Measurements from ENCODE around the gene PRKAG2. TPM values are rescaled to one million over a fixed set of nuclear protein-coding genes. Genes with fewer than 3 reads are reported as not detected.

The PRKAG2 gene
- total RNA-seq, 1 donor from 2014 or later, result 20.6 TPM

- H3K4me1 Mint-ChIP-seq (ENCODE audit: low read depth), result no peaks in the 10 kb centered on the region
- no peaks in the 10 kb centered on the region for H3K36me3 Mint-ChIP-seq (ENCODE audit: insufficient read depth)
- no peaks in the 10 kb centered on the region for H3K9me3 Mint-ChIP-seq (ENCODE audit: low read depth)
- H3K27ac Mint-ChIP-seq, result no peak overlapping the region
- H3K27me3 Mint-ChIP-seq, result peaks cover 18% of the 10 kb centered on the region
- no peak for DNase-seq (ENCODE audit: low spot score, unreplicated experiment)
- TF ChIP-seq, protein P1, sequence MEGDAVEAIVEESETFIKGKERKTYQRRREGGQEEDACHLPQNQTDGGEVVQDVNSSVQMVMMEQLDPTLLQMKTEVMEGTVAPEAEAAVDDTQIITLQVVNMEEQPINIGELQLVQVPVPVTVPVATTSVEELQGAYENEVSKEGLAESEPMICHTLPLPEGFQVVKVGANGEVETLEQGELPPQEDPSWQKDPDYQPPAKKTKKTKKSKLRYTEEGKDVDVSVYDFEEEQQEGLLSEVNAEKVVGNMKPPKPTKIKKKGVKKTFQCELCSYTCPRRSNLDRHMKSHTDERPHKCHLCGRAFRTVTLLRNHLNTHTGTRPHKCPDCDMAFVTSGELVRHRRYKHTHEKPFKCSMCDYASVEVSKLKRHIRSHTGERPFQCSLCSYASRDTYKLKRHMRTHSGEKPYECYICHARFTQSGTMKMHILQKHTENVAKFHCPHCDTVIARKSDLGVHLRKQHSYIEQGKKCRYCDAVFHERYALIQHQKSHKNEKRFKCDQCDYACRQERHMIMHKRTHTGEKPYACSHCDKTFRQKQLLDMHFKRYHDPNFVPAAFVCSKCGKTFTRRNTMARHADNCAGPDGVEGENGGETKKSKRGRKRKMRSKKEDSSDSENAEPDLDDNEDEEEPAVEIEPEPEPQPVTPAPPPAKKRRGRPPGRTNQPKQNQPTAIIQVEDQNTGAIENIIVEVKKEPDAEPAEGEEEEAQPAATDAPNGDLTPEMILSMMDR (IDR thresholded peaks at IDR 0.05; ENCODE audit: unreplicated experiment), result no peak
- no peak overlapping the region for H3K4me3 Mint-ChIP-seq (ENCODE audit: low read depth)
These were observed 18.5 kb downstream of the PRKAG2 start for GRCh38 chr7:151858456-151858855.

- TF ChIP-seq, protein P1 (IDR thresholded peaks at IDR 0.05; ENCODE audit: unreplicated experiment), result no peak
- H3K9me3 Mint-ChIP-seq (ENCODE audit: low read depth), result no peaks in the 10 kb centered on the region
- H3K36me3 Mint-ChIP-seq (ENCODE audit: insufficient read depth), result no peaks in the 10 kb centered on the region
- H3K27ac Mint-ChIP-seq, result no peak overlapping the region
- H3K4me1 Mint-ChIP-seq (ENCODE audit: low read depth), result peaks cover under 1% of the 10 kb centered on the region
- H3K4me3 Mint-ChIP-seq (ENCODE audit: low read depth), result no peak overlapping the region
- H3K27me3 Mint-ChIP-seq, result peaks cover 20% of the 10 kb centered on the region
- DNase-seq (ENCODE audit: low spot score, unreplicated experiment), result no peak
These were observed 19.0 kb downstream of the PRKAG2 start for GRCh38 chr7:151857866-151858450.

DNA sequence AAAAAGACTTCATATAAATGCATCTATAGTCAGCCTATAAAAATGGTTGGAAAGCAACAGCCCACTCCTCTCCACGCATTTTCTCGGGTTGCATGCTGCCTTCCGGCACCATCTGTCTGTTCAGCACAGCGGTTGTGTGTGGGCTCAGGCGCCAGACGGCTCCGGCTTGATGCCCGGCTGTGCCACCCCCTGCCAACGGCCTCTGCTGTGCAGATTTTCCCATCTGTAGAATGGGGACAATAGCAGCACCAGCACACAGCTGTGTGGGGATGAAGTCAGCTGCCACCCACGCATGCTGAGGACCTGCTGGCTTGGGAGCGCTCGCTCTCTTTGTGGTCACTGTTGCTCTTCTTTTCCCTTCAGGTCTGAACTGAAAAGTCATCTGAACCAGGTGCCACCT is 19.5 kb downstream of the PRKAG2 start:
- H3K27me3 Mint-ChIP-seq, result peaks cover 23% of the 10 kb centered on the region
- TF ChIP-seq, protein P1 (IDR thresholded peaks at IDR 0.05; ENCODE audit: unreplicated experiment), result no peak
- no peak for DNase-seq (ENCODE audit: low spot score, unreplicated experiment)
- H3K4me1 Mint-ChIP-seq (ENCODE audit: low read depth), result peaks cover 4% of the 10 kb centered on the region
- H3K4me3 Mint-ChIP-seq (ENCODE audit: low read depth), result no peak overlapping the region
- no peak overlapping the region for H3K27ac Mint-ChIP-seq
- H3K36me3 Mint-ChIP-seq (ENCODE audit: insufficient read depth), result no peaks in the 10 kb centered on the region
- H3K9me3 Mint-ChIP-seq (ENCODE audit: low read depth), result no peaks in the 10 kb centered on the region

DNA sequence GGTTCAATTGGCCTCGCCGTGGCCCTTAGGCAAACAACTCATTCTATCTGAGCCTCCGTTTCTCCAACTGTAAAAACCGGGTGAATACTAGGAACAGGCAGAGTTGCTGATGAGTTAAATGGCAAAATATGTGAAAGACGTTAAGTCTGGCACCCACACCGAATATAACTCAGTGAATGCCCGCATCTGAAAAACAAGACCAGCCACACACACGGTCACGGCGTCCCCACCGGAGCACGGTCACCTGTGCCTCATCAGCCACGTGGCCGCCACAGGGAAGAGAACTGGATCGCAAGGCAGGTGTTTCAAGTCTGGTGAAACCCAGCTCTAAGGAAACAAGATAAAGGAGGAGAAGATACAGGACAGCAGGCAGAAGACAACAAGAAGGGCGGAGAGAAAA is 20.4 kb downstream of the PRKAG2 start:
- no peaks in the 10 kb centered on the region for H3K9me3 Mint-ChIP-seq (ENCODE audit: low read depth)
- H3K4me3 Mint-ChIP-seq (ENCODE audit: low read depth), result no peak overlapping the region

GRCh38 chr7:151856098-151856497 is 20.8 kb downstream of the PRKAG2 start:
- Mint-ChIP-seq H3K9me3 (ENCODE audit: low read depth) (no peaks in the 10 kb centered on the region), H3K27ac (no peak overlapping the region), H3K36me3 (ENCODE audit: insufficient read depth) (no peaks in the 10 kb centered on the region), H3K4me1 (ENCODE audit: low read depth) (peaks cover 4% of the 10 kb centered on the region), H3K27me3 (peaks cover 25% of the 10 kb centered on the region), H3K4me3 (ENCODE audit: low read depth) (no peak overlapping the region)
- no peak for DNase-seq (ENCODE audit: low spot score, unreplicated experiment)
- TF ChIP-seq, protein P1 (IDR thresholded peaks at IDR 0.05; ENCODE audit: unreplicated experiment), result peak; percentile 43

More for the DNA sequence above, 20.4 kb downstream of the PRKAG2 start:
- no peak overlapping the region for H3K27ac Mint-ChIP-seq
- peaks cover 25% of the 10 kb centered on the region for H3K27me3 Mint-ChIP-seq
- H3K36me3 Mint-ChIP-seq (ENCODE audit: insufficient read depth), result no peaks in the 10 kb centered on the region
- TF ChIP-seq, protein P1 (IDR thresholded peaks at IDR 0.05; ENCODE audit: unreplicated experiment), result no peak
- H3K4me1 Mint-ChIP-seq (ENCODE audit: low read depth), result peaks cover 4% of the 10 kb centered on the region
- DNase-seq (ENCODE audit: low spot score, unreplicated experiment), result no peak
